Measurements from ENCODE around the gene DPH6.

The DPH6 gene

DNA sequence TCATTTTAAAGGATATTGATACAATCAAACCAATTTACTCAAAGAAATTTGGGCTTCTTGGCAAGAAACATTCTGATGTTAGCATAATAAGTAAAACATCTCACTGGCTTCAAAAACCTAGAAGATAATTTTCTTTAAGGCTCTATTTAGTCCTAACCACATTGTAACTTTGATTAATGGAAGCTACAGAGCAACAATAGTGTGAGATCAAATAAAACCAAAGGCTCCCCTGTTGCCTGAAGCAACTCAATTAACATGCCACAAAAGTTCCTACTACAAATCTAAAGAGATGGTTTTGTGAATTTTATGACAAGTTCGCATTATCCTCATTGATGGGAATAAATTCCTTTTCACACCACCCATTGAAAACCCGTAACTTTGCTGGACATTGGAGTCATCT lies 5.9 kb downstream of the DPH6 start:
- DNase-seq: no peak

GRCh38 chr15:35535365-35535916 lies 10.5 kb downstream of the DPH6 start:
- no peak for DNase-seq

- DNase-seq: no peak
These were observed 12.5 kb downstream of the DPH6 start for GRCh38 chr15:35533130-35534110.

GRCh38 chr15:35530698-35531097 lies 15.3 kb downstream of the DPH6 start:
- DNase-seq: peak; percentile 66

GRCh38 chr15:35529784-35530183 lies 16.2 kb downstream of the DPH6 start:
- DNase-seq: no peak

GRCh38 chr15:35522061-35522460 lies 23.9 kb downstream of the DPH6 start:
- DNase-seq: no peak

GRCh38 chr15:35519541-35520149 lies 26.3 kb downstream of the DPH6 start:
- DNase-seq: peak; percentile 15

GRCh38 chr15:35519052-35519451 lies 26.9 kb downstream of the DPH6 start:
- DNase-seq: no peak

GRCh38 chr15:35514759-35515158 lies 31.2 kb downstream of the DPH6 start:
- DNase-seq: no peak

GRCh38 chr15:35507932-35508638 lies 37.9 kb downstream of the DPH6 start:
- DNase-seq: no peak

DNA sequence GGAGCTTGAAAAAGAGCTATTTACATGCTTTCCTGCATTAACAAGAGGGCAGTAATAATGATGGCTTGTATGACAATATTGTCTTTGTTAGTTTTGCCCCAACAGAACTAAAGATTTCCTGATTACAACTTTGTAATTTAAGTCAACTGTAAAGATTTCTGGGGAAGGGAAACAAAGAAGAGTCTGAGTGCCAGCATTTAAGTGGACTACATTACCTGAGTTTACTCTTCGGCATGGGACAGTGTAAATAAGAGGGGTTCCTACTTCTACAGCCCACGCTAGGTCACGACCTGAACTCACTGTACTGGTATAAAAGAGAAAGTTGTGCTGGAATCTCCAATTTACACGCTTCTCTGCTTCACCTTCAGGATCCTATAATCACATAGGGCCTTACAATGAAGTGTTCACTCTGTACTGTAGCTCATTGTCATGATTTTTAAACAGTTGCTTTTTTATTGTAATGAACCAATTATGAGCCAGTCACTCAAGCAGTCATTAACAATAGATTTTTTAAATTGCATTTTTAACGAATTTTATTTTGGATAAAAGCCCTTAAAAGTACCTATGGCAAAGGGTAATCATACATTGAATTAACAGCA lies 39.6 kb downstream of the DPH6 start:
- DNase-seq: no peak

DNA sequence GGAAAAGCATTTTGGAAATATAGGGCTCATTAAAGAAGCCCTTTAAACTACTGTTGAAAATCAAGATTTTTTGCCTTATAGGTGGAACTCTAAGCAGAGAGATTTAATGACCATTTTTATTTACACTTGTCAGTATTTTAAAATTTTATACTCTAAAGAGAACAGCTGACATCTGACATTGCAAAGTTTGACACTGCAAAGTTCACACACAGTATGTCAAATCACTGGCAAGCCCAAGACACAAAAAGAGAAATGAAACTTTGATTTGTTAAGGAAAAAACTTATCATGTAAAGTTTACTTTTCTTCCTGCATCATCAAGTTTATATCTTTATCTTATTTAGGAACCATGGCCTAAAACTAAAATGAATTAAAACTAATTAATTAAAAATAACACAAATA lies 40.2 kb downstream of the DPH6 start:
- no peak for DNase-seq

DNA sequence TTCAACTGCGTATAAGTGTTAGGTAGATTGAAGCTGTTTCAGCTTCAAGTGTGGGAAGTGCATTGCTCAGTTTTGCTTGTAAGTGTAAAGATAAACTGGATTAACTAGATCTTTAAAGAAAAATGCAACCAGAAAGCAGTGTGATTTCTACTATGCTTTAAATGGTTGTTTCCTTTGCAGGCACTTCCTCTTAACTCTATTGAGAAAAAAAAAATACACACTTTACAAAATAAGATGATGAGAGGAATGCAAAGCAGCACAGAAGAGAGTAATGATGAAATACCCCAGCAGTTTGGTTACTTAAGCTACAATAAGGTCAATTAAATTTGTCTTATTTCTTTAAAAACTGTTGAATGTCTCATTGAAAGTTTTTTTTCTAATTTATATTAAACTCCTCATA lies 40.8 kb downstream of the DPH6 start:
- DNase-seq: no peak

DNA sequence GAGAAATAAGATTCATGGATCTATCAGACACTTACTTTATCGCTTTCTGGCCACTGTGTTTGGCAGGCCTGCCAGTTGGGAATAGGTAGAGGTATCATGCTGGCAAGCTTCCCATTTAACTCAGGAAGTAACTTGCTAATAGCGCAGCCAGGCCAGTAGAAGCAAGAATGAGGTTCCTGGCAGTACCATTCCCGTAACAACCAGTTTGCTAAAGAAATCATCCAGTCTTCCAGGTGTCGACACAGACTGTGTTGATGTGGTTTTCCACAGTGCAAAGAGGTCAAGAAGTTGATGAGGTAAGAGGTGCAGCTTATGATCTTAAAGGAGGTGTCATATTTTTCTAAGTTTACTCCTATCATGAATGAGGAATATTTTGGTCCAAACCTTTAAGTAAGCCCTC lies 46.2 kb downstream of the DPH6 start:
- DNase-seq: no peak

- no peak for DNase-seq
These were observed 49.4 kb downstream of the DPH6 start for GRCh38 chr15:35496585-35496984.

DNA sequence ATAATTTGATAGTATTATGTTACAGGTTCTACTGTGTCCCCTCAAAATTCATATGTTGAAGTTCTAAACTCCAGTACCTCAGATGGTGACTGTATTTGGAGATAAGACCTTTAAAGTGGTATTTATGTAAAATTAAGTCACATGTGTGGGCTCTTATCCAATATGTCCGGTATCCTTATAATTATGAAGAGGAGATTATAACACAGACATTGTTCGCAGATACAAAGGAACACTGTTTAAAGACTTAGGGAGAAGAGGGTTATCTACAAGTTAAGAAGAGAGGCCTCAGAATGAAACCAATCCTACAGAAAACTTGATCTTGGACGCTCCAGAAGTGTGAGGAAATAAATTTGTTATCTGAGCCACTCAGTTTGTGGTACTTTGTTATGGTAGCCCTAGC lies 50.9 kb downstream of the DPH6 start:
- no peak for DNase-seq

GRCh38 chr15:35491999-35492398 lies 54.0 kb downstream of the DPH6 start:
- no peak for DNase-seq

- DNase-seq: no peak
These were observed 54.8 kb downstream of the DPH6 start for GRCh38 chr15:35491173-35491572.

DNA sequence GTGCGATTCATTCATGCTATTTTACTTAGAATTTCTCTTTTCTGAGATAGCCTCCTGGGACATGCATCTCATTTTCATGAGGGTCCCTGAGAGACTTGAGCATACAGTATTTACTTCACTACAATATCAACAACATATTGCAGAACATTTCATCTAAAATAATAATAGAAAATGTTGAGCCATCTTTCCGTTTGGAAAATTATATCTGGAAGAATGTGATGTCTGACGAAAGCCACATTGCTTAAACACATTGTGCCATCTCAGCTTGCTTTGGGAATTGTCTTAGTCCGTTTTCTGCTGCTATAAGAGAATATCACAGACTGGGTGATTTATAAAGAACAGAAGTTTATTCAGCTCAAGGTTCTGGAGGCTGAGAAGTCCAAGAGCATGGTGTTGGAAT lies 55.5 kb downstream of the DPH6 start:
- no peak for DNase-seq

- DNase-seq: no peak
These were observed 58.5 kb downstream of the DPH6 start for GRCh38 chr15:35487417-35487816.

DNA sequence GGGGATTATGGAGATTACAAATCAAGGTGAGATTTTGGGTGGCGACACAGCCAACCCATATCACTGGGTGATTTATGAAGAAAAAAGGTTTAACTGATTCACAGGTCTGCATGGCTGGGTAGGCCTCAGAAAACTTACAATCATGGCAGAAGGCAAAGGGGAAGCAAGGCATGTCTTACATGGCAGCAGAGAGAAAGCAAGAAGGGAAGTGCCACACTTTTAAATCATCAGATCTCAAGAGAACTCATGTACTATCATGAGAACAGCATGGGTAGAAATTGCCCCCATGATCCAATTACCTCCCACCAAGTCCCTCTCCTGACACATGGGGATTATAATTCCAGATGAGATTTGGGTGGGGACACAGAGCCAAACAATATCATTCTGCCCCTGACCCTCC lies 59.7 kb downstream of the DPH6 start:
- DNase-seq: no peak

- no peak for DNase-seq
These were observed 60.6 kb downstream of the DPH6 start for GRCh38 chr15:35485411-35485810.
